ENCODE results near the gene VPS52.

VPS52 gene

DNA sequence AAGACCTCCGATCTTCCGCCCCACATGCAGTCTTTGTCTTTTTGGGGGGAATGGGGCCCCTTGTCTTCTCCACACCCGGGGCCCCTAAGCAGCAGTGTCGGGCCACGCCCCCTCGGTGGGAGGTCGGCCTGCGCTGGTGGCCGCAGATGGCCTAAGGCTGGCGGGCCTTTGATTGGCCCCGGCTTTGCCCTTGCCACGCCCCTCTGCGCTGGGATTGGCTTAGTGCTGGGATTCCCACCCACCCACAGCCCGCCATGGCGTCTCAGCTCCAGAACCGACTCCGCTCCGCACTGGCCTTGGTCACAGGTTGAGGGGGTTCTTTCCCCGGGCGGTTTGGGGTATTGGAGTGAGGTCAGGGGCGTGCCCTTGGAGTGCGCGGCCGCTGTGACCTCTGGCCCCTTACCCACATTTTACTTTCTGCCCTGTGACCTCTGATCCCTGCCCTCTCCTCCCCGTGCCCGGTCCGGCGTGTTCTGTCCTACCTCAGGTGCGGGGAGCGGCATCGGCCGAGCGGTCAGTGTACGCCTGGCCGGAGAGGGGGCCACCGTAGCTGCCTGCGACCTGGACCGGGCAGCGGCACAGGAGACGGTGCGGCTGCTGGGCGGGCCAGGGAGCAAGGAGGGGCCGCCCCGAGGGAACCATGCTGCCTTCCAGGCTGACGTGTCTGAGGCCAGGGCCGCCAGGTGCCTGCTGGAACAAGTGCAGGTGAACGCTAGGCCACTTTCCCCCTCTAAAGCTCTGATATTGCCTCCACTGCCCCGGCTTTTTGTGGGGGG lies 67.1 kb downstream of the VPS52 start, which contains the start of gene HSD17B8:
Gene HSD17B8 (plus strand): TSS at position 241 of the 776 bp plus-strand sequence. CDS start 14 bp downstream, at position 255.
- DNase-seq: peak; percentile 86 to 90
- Mint-ChIP-seq H3K4me3 (peak within 1 kb of the TSS; percentile 87 to 90), H3K9me3 (no peaks in the 10 kb centered on the region), H3K27me3 (no peaks in the 10 kb centered on the region), H3K27ac (peak within 1 kb of the TSS; percentile 95), H3K4me1 (peaks cover 81% of the 10 kb centered on the region)
- peak; percentile 59 for ATAC-seq

DNA sequence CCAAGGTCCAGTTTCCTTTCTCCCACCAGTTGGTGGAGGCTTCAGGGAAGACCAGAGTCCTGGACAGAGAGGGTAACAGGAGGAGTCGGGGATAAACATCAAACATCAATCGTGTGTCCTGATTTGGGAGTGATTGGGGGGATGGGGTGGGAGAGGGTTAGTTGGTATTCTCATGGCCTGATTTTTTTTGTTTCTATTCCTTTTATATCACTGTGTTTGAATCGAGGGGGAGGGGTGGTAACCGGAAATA lies 67.6 kb downstream of the VPS52 start:
- Mint-ChIP-seq H3K27me3 (no peaks in the 10 kb centered on the region), H3K9me3 (no peaks in the 10 kb centered on the region), H3K27ac (peak overlapping the region; percentile 24 to 95), H3K4me3 (peak overlapping the region; percentile 87 to 90), H3K4me1 (peaks cover 80% of the 10 kb centered on the region)
- DNase-seq (no peak), ATAC-seq (no peak)

DNA sequence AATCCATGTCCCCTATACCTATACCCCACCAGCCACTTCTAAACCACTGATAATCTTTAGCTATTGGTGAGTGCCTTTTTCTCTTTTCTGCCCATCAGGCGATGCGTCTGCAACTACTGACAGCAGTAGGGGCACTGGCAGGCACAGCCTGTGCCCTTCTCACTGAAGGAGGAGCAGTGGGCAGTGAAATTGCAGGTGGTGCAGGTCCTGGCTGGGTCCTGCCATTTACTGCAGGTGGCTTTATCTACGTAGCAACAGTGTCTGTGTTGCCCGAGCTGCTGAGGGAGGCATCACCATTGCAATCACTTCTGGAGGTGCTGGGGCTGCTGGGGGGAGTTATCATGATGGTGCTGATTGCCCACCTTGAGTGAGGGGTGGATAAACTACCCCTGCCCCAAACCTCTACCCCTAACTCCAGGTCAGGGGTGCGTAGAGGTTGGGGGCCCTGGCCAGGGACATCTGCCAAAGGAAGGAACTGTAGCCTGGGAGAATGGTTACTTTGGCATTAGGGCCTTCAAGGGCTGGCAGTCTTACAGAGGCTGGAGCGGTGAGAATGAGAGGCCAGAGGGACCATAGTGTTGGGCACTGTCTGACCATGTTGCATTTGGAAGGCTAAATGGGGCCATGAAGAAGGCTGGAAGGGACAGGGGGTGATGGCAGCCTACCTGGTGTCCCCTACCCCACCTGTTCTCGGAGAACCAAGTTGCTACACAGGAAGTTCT lies 68.1 kb downstream of the VPS52 start:
- H3K27ac Mint-ChIP-seq: peak overlapping the region; percentile 73 to 95
- H3K27me3 Mint-ChIP-seq: no peaks in the 10 kb centered on the region
- peak overlapping the region; percentile 90 to 98 for H3K4me3 Mint-ChIP-seq
- DNase-seq (no peak), ATAC-seq (no peak)
- H3K4me1 Mint-ChIP-seq: peaks cover 80% of the 10 kb centered on the region
- H3K9me3 Mint-ChIP-seq: no peaks in the 10 kb centered on the region

DNA sequence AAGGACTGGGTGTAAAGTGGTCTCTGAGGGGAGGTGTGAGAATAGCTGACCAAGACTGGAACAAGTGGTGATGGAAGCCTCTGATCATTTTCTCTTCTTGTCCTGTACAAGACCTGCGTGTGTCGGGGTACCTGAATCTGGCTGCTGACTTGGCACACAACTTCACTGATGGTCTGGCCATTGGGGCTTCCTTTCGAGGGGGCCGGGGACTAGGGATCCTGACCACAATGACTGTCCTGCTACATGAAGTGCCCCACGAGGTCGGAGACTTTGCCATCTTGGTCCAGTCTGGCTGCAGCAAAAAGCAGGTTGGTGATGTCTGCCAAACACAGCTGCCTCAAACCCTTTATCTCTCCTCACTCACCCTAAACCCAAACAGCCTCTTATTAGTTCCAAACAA lies 68.9 kb downstream of the VPS52 start:
- ATAC-seq (no peak), DNase-seq (no peak)
- H3K9me3 Mint-ChIP-seq: no peaks in the 10 kb centered on the region
- no peak overlapping the region for H3K27ac Mint-ChIP-seq
- peak overlapping the region; percentile 98 for H3K4me3 Mint-ChIP-seq
- H3K27me3 Mint-ChIP-seq: no peaks in the 10 kb centered on the region
- peaks cover 86% of the 10 kb centered on the region for H3K4me1 Mint-ChIP-seq

DNA sequence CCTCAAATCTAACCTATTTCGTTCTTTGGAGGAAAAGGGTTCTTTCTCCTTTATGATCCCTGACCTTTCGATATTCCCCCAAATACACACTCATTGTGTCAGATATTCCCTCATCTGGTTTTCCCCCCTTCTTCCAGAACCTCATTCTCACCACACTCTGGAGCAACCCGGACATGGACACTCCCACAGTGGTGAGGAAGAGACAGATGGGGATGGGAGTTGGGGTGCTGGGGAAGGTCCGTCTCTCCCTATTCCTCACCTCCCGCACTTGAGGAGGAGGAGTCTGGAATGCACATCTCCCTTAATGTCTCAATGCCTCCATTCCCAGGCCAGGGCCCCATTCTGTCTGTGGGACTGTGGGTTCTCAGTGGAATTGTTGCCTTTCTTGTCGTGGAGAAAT lies 69.7 kb downstream of the VPS52 start:
- ATAC-seq: no peak
- DNase-seq: no peak
- Mint-ChIP-seq H3K4me1 (peaks cover 86% of the 10 kb centered on the region), H3K9me3 (no peaks in the 10 kb centered on the region), H3K27me3 (no peaks in the 10 kb centered on the region), H3K4me3 (peak overlapping the region; percentile 98), H3K27ac (peak overlapping the region in 1 of 2 donors; percentile 49)

DNA sequence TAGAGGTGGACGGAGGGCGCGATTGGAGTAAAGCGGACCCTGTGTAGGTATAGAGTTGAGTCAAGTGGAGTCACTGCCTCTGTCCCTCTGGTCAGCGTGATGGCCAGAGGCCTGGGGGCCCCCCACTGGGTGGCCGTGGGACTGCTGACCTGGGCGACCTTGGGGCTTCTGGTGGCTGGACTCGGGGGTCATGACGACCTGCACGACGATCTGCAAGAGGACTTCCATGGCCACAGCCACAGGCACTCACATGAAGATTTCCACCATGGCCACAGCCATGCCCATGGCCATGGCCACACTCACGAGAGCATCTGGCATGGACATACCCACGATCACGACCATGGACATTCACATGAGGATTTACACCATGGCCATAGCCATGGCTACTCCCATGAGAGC lies 70.5 kb downstream of the VPS52 start:
- no peak for ATAC-seq

More for the DNA sequence above, 70.5 kb downstream of the VPS52 start:
- Mint-ChIP-seq H3K9me3 (no peaks in the 10 kb centered on the region), H3K4me3 (peak overlapping the region; percentile 98), H3K27me3 (no peaks in the 10 kb centered on the region), H3K27ac (peak overlapping the region; percentile 99 to 100), H3K4me1 (peaks cover 85% of the 10 kb centered on the region)
- DNase-seq: no peak

All from stimulated activated naive CD8-positive, alpha-beta T cell treated with anti-CD3 and anti-CD28 coated beads, Interleukin-15, amount 100 ng/mL, for 72 hours (primary cell).